HG02759 (cell line): ENCODE data around the gene CCDC40.

Experiments
- ATAC-seq: cut with Tn5 transposase; IDR thresholded peaks from one replicate; pipeline ENCODE4 v1.9.1; 2021; ENCODE audit warnings: mild to moderate bottlenecking, moderate library complexity; ENCODE audit not compliant: unreplicated experiment

Gene CCDC40

GRCh38 chr17:80112471-80113032 lies 76.1 kb downstream of the CCDC40 start:
- no peak for ATAC-seq

GRCh38 chr17:80113033-80113484 lies 76.6 kb downstream of the CCDC40 start:
- no peak for ATAC-seq

GRCh38 chr17:80114758-80115157 lies 78.3 kb downstream of the CCDC40 start:
- no peak for ATAC-seq

GRCh38 chr17:80115159-80115558 lies 78.7 kb downstream of the CCDC40 start:
- ATAC-seq: no peak

GRCh38 chr17:80116276-80116920 lies 80.0 kb downstream of the CCDC40 start:
- ATAC-seq: no peak

- no peak for ATAC-seq
These were observed 80.5 kb downstream of the CCDC40 start for GRCh38 chr17:80116921-80117380.

GRCh38 chr17:80117491-80118401 lies 81.3 kb downstream of the CCDC40 start:
- no peak for ATAC-seq

GRCh38 chr17:80118601-80119270 lies 82.3 kb downstream of the CCDC40 start:
- no peak for ATAC-seq

- ATAC-seq: no peak
These were observed 82.9 kb downstream of the CCDC40 start for GRCh38 chr17:80119271-80119791.

GRCh38 chr17:80119839-80120238 lies 83.4 kb downstream of the CCDC40 start:
- no peak for ATAC-seq

- ATAC-seq: no peak
These were observed 85.7 kb downstream of the CCDC40 start for GRCh38 chr17:80122026-80122575.

GRCh38 chr17:80122926-80123505 lies 86.6 kb downstream of the CCDC40 start:
- no peak for ATAC-seq

GRCh38 chr17:80123791-80124190 lies 87.3 kb downstream of the CCDC40 start:
- ATAC-seq: no peak

- no peak for ATAC-seq
These were observed 88.0 kb downstream of the CCDC40 start for GRCh38 chr17:80124351-80124981.

GRCh38 chr17:80125656-80126448 lies 89.4 kb downstream of the CCDC40 start:
- no peak for ATAC-seq

- no peak for ATAC-seq
These were observed 89.9 kb downstream of the CCDC40 start for GRCh38 chr17:80126449-80126715.

- no peak for ATAC-seq
These were observed 92.6 kb downstream of the CCDC40 start for GRCh38 chr17:80129006-80129565.

- ATAC-seq: no peak
These were observed 94.5 kb downstream of the CCDC40 start for GRCh38 chr17:80130992-80131391.
